GM12892 (cell line): ENCODE measurements around the gene EHBP1.

Experiments
- DNase-seq: peaks from one replicate; pipeline ENCODE4 v3.0.0; 2011; ENCODE audit not compliant: insufficient read length
- FAIRE-seq: peaks from 2 replicates; lab custom pipeline; 2011; peaks lifted over from hg19 to GRCh38; lab: Jason Lieb, UNC
- POLR2A ChIP-seq: IDR thresholded peaks from 2 replicates; pipeline ENCODE4 v1.6.1; 2011; ENCODE audit warnings: low read depth, low read length, control low read depth
- POLR2AphosphoS5 ChIP-seq: IDR thresholded peaks from 2 replicates; pipeline ENCODE4 v1.6.1; 2011; ENCODE audit warnings: low read depth, low read length, control low read depth
- TAF1 ChIP-seq: IDR thresholded peaks from 2 replicates; pipeline ENCODE4 v1.6.1; 2011; ENCODE audit warnings: low read depth, mild to moderate bottlenecking, control low read depth, low read length, borderline replicate concordance

EHBP1 gene

DNA sequence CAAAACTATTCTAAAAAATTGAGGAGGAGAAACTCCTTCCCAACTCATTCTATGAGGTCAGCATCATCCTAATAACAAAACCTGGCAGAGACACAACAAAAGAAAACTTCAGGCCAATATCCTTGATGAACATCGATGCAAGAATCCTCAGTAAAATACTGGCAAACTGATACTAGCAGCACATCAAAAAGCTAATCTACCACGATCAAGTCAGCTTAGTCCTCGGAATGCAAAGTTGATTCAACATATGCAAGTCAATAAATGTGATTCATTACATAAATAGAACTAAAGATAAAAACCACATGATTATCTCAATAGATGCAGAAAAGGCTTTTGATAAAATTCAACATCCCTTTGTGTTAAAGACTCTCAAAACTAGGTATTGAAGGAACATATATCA lies 63.1 kb downstream of the EHBP1 start:
- FAIRE-seq (no peak), DNase-seq (no peak)
- TF ChIP-seq POLR2AphosphoS5 (no peak), TAF1 (no peak), POLR2A (no peak)

DNA sequence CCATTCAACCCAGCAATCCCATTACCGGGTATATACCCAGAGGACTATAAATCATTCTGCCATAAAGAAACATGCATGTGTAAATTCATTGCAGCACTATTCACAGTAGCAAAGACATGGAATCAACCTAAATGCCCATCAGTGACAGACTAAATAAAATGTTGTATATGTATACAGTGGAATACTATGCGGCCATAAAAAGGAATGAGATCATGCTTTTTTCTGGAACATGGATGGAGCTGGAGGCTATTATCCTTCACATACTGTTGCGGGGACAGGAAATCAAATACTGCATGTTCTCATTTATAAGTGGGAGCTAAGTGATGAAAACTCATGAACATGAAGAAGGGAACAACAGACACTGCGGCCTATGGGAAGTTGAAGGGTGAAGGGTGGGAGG lies 65.1 kb downstream of the EHBP1 start:
- FAIRE-seq (no peak), DNase-seq (no peak)
- no peak for TF ChIP-seq TAF1
- no peak for TF ChIP-seq POLR2AphosphoS5
- TF ChIP-seq POLR2A = no peak

DNA sequence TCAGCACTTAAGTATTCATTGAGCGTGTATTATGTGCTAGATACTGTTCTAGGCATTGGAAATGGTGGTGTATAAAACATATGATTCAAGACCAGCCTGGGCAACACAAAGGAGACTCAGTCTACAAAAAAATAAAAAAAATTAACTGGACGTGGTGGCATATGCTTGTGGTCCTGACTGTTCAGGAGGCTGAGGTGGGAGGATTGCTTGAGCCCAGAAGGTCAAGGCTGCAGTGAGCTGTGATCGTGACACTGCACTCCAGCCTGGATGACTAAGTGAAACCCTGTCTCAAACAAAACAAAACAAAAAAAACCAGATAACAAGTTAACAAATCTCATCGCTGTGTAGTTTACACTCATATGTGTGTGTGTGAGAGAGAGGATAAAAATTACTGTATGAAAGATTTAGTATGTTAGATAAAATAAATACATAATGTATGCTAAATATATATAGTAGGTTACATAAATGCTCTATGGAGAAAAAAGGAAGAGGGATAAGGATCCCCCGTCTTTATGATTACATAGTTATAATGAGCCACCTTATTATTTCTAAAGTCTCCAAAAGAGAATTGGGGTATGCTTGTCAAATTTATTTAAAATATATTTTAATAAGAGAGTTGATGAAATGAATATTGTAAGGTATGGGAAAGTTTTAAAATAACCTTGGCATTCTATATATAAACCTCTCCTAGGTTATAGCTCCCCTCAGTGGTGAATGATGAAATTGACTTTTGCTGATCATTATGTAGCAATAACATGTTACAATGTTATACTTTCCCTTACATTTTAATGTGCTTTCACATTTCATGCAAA lies 69.2 kb downstream of the EHBP1 start:
- peak; percentile 80 for FAIRE-seq
- DNase-seq = no peak
- TF ChIP-seq POLR2A (no peak), TAF1 (no peak), POLR2AphosphoS5 (no peak)

- no peak for FAIRE-seq
- no peak for DNase-seq
- TF ChIP-seq TAF1 (no peak), POLR2AphosphoS5 (no peak), POLR2A (no peak)
Observed at GRCh38 chr2:62775367-62775668, 69.8 kb downstream of the EHBP1 start.

- FAIRE-seq = no peak
- TF ChIP-seq POLR2AphosphoS5 (no peak), TAF1 (no peak), POLR2A (no peak)
Observed at GRCh38 chr2:62783679-62784078, 78.2 kb downstream of the EHBP1 start.

GRCh38 chr2:62784341-62784740 lies 78.8 kb downstream of the EHBP1 start:
- DNase-seq (no peak), FAIRE-seq (no peak)
- TF ChIP-seq POLR2AphosphoS5 (no peak), TAF1 (no peak), POLR2A (no peak)

More at GRCh38 chr2:62783679-62784078, 78.2 kb downstream of the EHBP1 start:
- DNase-seq = no peak

GRCh38 chr2:62785216-62785615 lies 79.7 kb downstream of the EHBP1 start:
- DNase-seq (no peak), FAIRE-seq (no peak)
- TF ChIP-seq POLR2AphosphoS5 = no peak
- no peak for TF ChIP-seq TAF1
- no peak for TF ChIP-seq POLR2A

DNA sequence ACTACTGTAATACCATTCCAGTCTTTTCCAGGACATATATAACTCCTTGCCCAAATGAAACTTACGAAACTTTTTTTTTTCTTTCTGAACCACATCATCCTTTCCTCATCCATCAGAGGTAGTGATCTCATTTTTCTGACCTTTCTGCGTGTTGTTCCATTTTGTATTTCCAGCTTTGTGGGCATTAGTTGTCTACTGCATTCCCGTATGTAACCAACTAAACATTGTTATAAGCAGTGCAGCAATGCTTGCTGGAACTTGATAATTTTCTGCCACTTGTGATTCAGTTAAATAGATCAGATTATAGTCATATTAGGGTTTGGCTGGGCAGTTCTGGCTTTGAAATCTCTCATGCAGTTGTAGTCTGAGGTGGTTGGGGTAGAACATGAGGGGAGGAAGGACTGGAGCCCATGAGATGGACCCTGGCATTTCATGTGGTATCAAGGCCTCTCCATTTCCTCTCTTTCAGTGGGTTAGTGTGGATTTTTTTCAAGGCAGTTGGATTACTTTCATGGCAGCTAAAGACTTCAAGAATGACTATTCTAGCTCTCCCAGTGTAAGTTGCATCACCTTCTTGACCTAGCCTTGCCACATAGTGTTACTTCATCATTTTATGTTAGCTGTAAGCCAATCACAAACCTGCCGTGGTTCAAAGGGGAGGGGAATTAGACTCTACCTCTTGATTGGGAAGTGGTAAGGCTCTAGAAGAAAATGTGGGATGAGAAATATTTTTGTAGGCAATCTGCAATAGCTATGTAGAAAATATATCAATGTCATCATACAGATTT lies 80.5 kb downstream of the EHBP1 start:
- TF ChIP-seq POLR2AphosphoS5 = no peak
- no peak for TF ChIP-seq POLR2A
- TF ChIP-seq TAF1 = no peak
- FAIRE-seq (no peak), DNase-seq (no peak)

GRCh38 chr2:62787386-62787785 lies 81.9 kb downstream of the EHBP1 start:
- DNase-seq = no peak
- TF ChIP-seq POLR2A = no peak
- TF ChIP-seq TAF1 = no peak
- TF ChIP-seq POLR2AphosphoS5 = no peak
- FAIRE-seq = peak; percentile 56

- no peak for DNase-seq
- no peak for TF ChIP-seq POLR2A
- TF ChIP-seq POLR2AphosphoS5 = no peak
- TF ChIP-seq TAF1 = no peak
- FAIRE-seq = no peak
Observed at GRCh38 chr2:62789518-62789917, 84.0 kb downstream of the EHBP1 start.

DNA sequence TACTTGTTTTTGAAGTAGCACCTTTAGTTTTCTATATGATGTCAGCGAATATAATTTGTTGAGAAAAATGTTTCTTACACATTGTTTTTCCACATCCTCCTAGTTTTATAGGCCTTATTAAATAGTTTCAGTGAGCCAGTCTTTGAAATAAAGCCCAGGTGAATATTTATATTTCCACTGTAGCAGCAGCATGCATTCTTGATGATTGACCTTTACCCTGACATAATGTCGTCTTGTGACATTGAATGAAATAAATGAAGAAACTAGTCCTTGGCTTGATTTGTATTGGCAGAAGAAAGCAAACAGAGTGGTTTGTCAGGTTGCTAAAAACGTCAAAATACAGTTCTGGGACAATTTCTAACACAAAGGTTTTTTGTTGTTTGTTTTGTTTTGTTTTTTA lies 84.4 kb downstream of the EHBP1 start:
- no peak for TF ChIP-seq POLR2A
- no peak for TF ChIP-seq POLR2AphosphoS5
- TF ChIP-seq TAF1 = no peak
- DNase-seq = no peak
- no peak for FAIRE-seq

- TF ChIP-seq POLR2AphosphoS5 = no peak
- TF ChIP-seq POLR2A = no peak
- TF ChIP-seq TAF1 = no peak
- no peak for FAIRE-seq
Observed at GRCh38 chr2:62792408-62792807, 86.9 kb downstream of the EHBP1 start.

More at GRCh38 chr2:62792408-62792807, 86.9 kb downstream of the EHBP1 start:
- no peak for DNase-seq
